HG02571 (cell line): Measurements from ENCODE around the gene ZNF215.
A peak's percentile ranks its signal among the peaks of the same experiment; 100 is the strongest.
"Not testable (repeated sequence)": the region's sequence is repeated elsewhere in the genome, so short reads cannot be mapped to it uniquely, and the experiment has no call there.

Experiments used
- ATAC-seq: cut with Tn5 transposase; IDR thresholded peaks from one replicate; pipeline ENCODE4 v1.9.1; 2021; ENCODE audit warnings: mild to moderate bottlenecking, moderate library complexity; ENCODE audit not compliant: unreplicated experiment

The ZNF215 gene

DNA sequence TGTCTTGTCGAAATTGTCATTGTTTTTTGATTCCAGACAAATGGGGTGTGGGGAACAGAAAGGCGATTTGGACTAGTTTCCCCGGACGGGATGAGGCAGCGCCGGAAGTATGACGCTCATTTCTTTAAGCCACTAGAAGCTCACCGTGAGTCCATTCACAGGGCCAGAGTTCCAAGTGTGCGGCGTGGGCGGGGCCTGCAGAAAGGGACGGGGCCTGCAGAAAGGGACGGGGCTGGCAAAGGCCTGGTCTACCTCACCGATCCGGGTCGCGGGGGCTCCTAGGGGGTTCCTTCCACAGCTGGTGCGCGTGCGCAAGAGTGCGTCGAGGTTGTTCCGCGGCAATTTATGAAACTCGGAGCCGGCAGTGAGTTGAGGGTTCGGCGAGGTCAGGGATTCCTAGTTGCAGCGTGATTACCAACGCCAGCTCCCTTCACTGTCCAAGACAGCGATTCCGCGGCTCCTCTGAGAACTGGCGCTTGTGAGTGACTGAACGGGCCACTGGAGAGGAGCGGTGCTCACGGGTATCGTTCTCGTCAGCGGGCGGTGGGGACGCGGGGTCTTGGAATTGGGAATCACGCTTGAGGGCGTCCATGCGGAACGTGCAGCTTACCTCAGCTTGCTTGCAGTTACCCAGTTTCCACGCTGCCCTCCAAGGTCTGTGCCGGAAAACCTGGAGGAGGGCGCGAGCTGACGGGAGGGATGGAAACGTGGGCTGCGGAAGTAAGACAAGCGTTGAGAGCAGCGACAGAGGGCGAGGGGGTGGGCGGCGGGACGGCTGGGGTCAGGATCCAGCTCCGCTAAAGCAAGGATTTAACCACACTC, at the start of gene ZNF215:
TSS of gene ZNF215 (plus strand) at position 219 of the 822 bp plus-strand sequence. CDS start 5,847 bp downstream, outside the sequence.
- ATAC-seq, result peak; percentile 68

- ATAC-seq, result no peak
Measured at GRCh38 chr11:6876914-6877313, 49.3 kb upstream of the ZNF215 start.

GRCh38 chr11:6882751-6883150, 43.5 kb upstream of the ZNF215 start:
- no peak for ATAC-seq

DNA sequence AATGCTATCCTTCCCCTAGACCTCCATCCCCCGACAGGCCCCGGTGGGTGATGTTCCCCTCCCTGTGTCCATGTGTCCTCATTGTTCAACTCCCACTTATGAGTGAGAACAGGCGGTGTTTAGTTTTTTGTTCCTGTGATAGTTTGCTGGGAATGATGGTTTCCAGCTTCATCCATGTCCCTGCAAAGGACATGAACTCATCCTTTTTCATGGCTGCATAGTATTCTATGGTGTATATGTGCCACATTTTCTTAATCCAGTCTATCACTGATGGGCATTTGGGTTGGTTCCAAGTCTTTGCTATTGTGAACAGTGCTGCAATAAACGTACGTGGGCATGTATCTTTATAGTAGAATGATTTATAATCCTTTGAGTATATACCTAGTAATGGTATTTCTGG, 38.5 kb upstream of the ZNF215 start:
- not testable (repeated sequence) for ATAC-seq

DNA sequence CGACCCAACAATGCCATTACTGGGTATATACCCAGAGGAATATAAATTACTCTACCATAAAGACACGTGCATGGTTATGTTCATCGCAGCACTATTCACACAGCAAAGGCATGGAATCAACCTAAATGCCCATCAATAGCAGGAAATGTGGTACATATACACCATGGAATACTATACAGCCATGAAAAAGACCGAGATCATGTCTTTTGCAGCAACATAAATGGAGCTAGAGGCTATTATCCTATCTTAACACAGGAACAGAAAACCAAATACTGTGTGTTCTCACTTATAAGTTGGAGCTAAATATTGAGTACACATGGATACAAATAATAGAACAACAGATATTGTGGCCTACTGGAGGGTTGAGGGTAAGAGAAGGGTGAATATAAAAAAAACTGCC, 37.4 kb upstream of the ZNF215 start:
- ATAC-seq, result no peak

DNA sequence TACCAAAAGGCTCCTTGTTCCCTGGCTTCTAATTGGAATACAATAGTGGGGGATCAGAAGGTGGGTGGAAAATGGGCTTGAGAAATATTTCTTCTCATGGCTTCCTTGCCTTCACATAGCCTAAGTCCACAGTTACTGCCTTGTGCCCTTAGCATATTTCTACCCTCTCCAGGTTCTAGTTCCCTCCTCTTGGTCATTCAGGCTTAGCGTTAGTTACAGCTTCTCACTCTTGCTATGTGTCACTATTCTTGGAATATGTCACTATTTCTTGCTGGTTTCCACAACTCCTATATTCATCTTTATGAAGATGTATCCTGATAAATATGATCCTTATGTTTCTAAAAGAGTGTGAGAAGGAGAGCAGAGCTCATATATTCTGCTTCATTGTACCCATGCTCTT, 36.4 kb upstream of the ZNF215 start:
- no peak for ATAC-seq

- ATAC-seq, result no peak
Measured at GRCh38 chr11:6892400-6892799, 33.8 kb upstream of the ZNF215 start, which contains the start of gene OR2D2. TSS of gene OR2D2 (minus strand) at chr11:6892500. CDS start at chr11:6892500, 0 bp downstream.

DNA sequence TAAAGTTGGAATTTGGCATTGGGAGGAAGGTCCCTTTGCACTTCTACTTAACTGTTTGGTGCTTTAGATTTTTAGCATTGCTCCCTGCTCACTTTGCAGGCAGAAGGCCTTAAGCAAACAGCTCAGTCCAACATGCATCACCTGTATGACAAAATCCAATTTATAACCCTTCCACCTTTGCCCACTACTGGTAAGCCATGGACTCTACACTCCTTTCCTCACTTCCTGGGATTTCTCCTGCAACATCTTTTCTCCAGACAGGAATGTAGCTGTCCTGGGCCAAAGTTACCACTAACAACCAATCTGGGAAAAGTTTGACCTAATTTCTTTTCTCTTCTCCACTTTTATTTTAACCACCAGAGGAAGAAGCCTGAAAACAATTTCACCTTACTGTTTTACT, 32.1 kb upstream of the ZNF215 start:
- no peak for ATAC-seq

DNA sequence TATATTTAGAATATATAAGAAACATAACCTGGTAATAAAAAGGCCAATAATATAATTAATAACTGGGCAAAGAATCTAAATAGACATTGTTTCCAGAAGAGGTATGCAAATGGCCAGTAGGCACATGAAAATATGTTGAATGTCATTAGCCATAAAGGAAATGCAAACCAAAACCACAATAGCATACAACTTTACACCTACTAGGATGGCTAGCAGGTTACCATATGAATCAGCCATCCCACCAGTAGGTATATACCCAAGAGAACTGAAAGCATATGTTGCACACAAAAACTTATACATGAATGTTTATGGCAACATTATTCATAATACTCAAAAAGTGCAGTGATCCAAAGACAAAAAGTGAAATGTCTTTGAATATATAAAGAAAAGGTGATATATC, 31.2 kb upstream of the ZNF215 start:
- peak; percentile 71 for ATAC-seq

- no peak for ATAC-seq
Measured at GRCh38 chr11:6898911-6899310, 27.3 kb upstream of the ZNF215 start.

DNA sequence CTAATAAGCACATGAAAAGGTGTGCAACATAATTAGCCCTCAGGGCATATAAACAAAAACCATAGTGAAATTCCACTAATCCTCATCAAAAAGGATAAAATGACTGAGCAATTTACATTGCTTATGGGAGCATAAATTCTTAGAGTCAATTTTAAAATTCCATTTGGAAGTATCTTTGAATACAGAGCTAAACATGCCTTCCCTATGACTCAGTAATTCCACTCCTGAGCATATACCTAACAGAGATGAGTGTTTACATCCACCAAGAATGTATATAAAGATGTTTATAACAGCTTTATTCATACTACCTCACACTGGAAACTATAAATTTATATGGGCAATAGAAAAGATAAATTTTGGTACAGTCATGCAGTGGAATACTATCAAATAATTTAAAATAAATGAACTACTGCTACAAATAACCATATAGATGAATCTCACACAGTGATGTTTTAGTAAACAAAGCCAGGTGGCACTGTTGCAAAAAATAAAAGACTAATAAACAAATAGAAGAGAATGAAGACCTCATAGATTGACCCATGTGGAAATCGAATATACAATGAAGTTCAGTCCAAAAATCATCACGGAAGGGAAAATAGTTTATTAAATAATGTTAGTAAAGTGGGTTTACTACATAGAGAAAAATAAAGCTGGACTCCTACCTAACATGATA, 25.8 kb upstream of the ZNF215 start:
- no peak for ATAC-seq

DNA sequence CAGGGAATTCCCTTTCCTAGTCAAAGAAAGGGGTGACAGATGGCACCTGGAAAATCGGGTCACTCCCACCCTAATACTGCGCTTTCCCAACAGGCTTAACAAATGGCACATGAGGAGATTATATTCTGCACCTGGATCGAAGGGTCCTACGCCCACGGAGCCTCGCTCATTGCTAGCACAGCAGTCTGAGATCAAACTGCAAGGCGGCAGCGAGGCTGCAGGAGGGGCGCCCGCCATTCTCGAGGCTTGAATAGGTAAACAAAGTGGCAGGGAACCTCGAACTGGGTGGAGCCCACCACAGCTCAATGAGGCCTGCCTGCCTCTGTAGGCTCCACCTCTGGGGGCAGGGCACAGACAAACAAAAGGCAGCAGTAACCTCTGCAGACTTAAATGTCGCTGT, 21.4 kb upstream of the ZNF215 start:
- not testable (repeated sequence) for ATAC-seq

DNA sequence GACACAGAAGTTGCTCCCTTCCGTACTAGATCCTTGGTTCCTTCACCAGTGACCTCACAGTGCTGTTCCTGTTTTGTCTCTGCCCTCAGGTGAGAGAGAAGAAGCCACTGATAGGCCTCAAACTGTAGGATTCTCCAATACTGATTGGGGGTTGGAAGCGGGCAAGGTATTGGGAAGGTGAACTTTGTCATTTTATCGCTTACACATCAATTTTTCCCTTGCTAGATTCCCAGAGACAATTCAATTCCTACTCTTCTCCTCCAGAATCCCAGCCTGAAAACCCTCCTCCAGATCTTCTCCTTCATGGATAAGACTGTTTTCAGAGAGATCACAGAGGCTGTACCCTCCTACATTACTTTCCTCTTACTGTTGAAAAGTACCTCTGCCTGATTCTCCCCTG, 14.8 kb upstream of the ZNF215 start:
- no peak for ATAC-seq

DNA sequence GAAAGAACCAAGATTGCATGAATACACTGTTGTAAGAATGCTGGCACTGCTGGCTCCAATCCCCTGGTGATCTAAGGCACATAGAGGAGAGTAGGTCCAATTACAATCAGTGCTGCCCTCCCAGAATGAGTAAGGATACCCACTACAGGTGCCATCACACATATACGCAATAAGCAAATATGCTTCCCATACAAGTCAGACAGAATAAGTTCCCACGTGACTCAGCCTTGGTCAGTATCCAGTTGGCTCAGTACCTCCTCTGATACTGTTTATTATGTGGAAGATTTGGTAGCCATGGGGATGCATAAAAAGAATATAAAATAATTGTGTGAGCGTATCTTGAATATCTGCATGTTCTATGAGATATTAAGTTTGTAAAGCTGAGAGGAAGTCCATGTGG, 14.3 kb upstream of the ZNF215 start:
- no peak for ATAC-seq

- no peak for ATAC-seq
Measured at GRCh38 chr11:6919698-6920097, 6.5 kb upstream of the ZNF215 start.

- ATAC-seq, result no peak
Measured at GRCh38 chr11:6920702-6921101, 5.5 kb upstream of the ZNF215 start, which contains the start of gene OR2D3. TSS of gene OR2D3 (plus strand) at chr11:6921002. CDS start at chr11:6921002, 0 bp downstream.

DNA sequence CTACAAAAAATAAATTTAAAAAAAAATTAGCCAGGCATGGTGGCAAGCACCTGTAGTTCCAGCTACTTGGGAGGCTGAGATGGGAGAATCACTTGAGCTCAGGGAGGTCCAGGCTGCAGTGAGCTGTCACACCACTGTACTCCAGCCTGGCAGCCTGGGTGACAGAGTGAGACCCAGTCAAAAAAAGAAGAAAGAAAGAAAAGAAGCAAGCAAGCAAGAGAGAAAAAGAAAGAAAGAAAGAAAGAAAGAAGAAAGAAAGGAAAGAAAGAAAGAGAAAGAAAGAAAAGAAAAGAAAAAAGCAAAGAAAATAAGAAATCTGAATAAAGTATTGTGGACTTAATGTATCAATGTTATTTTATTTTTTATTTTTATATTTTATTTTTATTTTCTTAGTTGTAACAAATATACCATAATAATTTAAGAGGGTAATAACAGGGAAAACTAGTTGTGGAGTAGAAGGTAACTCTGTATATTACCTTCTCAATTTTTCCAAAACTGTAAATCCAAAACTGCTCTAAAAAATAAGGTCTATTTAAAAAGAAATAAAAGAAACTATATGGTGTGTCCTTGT, 1.1 kb upstream of the ZNF215 start:
- no peak for ATAC-seq

GRCh38 chr11:6925636-6926207, 504 bp upstream of the ZNF215 start:
- ATAC-seq, result no peak

DNA sequence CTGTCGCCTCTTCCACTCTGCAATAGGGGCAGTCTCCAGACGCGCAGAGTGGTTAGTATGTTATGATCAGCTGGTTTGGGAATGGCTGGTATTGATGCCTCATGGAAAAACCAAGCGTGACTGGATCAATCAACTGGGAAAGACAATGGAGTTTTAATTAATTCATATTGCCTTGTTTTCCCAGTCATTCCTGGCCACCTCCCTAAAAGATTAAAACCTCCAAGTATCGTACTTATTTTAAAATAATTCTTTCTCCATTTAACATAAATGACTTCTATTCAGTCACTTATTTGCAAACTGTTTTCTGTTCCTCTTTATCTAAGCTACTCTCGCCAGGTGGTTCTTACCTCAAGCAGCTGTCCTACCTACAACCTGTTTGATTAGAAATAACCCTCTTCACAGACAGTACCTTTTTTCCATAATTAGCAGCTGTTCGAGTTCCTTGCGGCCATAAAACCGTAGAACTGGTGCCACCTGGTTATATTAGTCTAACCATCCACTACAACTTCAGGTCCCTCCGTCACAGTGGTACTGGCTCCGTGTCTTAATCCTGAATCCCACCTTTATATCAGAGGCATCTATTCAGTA, 898 bp downstream of the ZNF215 start:
- ATAC-seq, result peak; percentile 55

DNA sequence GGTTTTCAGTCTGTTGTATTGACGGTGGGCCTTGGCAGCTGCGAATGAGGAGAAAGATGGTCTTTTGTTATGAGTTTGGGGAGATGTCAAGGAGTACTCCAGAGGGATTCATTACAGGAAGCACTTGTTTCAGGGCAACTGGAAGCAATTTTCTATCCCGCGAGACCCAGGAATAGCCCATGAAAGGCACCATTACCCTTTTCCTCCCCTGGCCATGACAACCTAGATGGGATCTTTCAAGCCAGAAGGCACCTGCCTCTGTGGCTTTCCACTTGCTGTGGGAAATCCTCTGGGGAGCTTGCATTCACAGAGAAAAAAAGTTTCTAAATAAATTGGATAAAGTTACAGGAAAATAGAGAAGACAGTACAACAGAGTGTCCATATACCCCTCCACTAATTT, 2.7 kb downstream of the ZNF215 start:
- ATAC-seq, result no peak

- ATAC-seq, result no peak
Measured at GRCh38 chr11:6931146-6931713, 5.0 kb downstream of the ZNF215 start.
